Naive thymus-derived CD8-positive, alpha-beta T cell (primary cell): ENCODE data around the gene CHN2. TPM values are rescaled to one million over a fixed set of nuclear protein-coding genes. Genes with fewer than 3 reads are reported as not detected.

ENCODE experiments used
- ATAC-seq, 2 donors: fragments of 150-1000 bp; cut with Tn5 transposase in 1 of 2; sonication (Bioruptor Pico), chemical (Tn5 transposase) in 1 of 2; 1 replicate in 1 of 2; 2 replicates in 1 of 2; pipeline ENCODE4 v1.10.0; 2021; ENCODE audit warnings: mild to moderate bottlenecking in 2 of 2, moderate library complexity in 2 of 2
- POLR2A ChIA-PET: fragments of 350-600 bp; sonication (Branson Sonifier 250); formaldehyde crosslinking; loops from one replicate; lab custom pipeline; 2021; ENCODE audit warnings: antibody characterized with exemption; lab: Charles Lee
- DNase-seq, 10 donors: peaks; one replicate each; pipeline versions ENCODE4 v3.0.0 to v3.0.0-alpha.2; 2020 to 2022
- H3K27ac Mint-ChIP-seq, 10 donors: one replicate each; pipeline ENCODE4 v1.8.0; 2020 to 2022; ENCODE audit warnings: mild to moderate bottlenecking in 10 of 10, mixed read lengths in 10 of 10, moderate library complexity in 4 of 10, inconsistent platforms in 1 of 10
- H3K27me3 Mint-ChIP-seq, 5 donors: one replicate each; pipeline ENCODE4 v1.8.0; 2021 to 2022; ENCODE audit warnings: mixed read lengths in 5 of 5
- H3K36me3 Mint-ChIP-seq, 3 donors: one replicate each; pipeline ENCODE4 v1.8.0; 2020 to 2022; ENCODE audit warnings: mixed read lengths in 3 of 3, mild to moderate bottlenecking in 2 of 3, inconsistent platforms in 1 of 3
- H3K4me1 Mint-ChIP-seq, 4 donors: one replicate each; pipeline ENCODE4 v1.8.0; 2021 to 2022; ENCODE audit warnings: mixed read lengths in 4 of 4
- H3K4me3 Mint-ChIP-seq, 10 donors: one replicate each; pipeline ENCODE4 v1.8.0; 2020 to 2022; ENCODE audit warnings: mild to moderate bottlenecking in 10 of 10, mixed read lengths in 10 of 10, moderate library complexity in 6 of 10, inconsistent platforms in 1 of 10
- H3K9me3 Mint-ChIP-seq, 9 donors: one replicate each; pipeline ENCODE4 v1.8.0; 2020 to 2022; ENCODE audit warnings: mixed read lengths in 9 of 9, mild to moderate bottlenecking in 3 of 9, inconsistent platforms in 1 of 9, moderate library complexity in 1 of 9
- polyA plus RNA-seq, 3 donors: library from polyadenylated mRNA; unstranded; fragments of 300-500 nt; fragmentation: Illumina TruSeq; gene quantifications; one replicate each; pipeline ENCODE4 v1.2.3, GENCODE V29; 2021
- total RNA-seq, 8 experiments: library from RNA in 2 of 8; stranded (reverse) in 2 of 8; gene quantifications; one replicate each; pipeline ENCODE4 v1.2.3 and lab custom pipeline; 2021 to 2026

The CHN2 gene
- total and polyA plus RNA-seq, 5 experiments from 2014 or later = 0.90 to 11.1 (median 1.5) TPM

- Mint-ChIP-seq H3K36me3 (no peaks in the 10 kb centered on the region), H3K9me3 (peaks cover 0 to 3% (median 0%) of the 10 kb centered on the region in 9 donors), H3K4me3 (no peak overlapping the region), H3K27me3 (peaks cover 0 to 3% (median 1%) of the 10 kb centered on the region in 5 donors), H3K27ac (no peak overlapping the region), H3K4me1 (peaks cover 0 to 42% (median 9%) of the 10 kb centered on the region in 4 donors)
- DNase-seq (peak in 3 of 10 donors; percentile 1 to 33 (median 30)), ATAC-seq (peak; percentile 44 to 64)
- POLR2A ChIA-PET = no interaction called here
Measured at GRCh38 chr7:29285444-29285793, 90.8 kb downstream of the CHN2 start.

- DNase-seq = no peak
- no peak for ATAC-seq
- POLR2A ChIA-PET = no interaction called here
- Mint-ChIP-seq H3K36me3 (no peaks in the 10 kb centered on the region), H3K9me3 (peaks cover 0 to 3% (median 0%) of the 10 kb centered on the region in 9 donors), H3K27ac (no peak overlapping the region), H3K4me1 (peaks cover 0 to 42% (median 9%) of the 10 kb centered on the region in 4 donors), H3K4me3 (no peak overlapping the region), H3K27me3 (peaks cover 0 to 3% (median 1%) of the 10 kb centered on the region in 5 donors)
Measured at GRCh38 chr7:29285861-29286260, 91.3 kb downstream of the CHN2 start.

GRCh38 chr7:29287366-29287765 lies 92.8 kb downstream of the CHN2 start:
- ATAC-seq = no peak
- Mint-ChIP-seq H3K9me3 (peaks cover 0 to 3% (median 0%) of the 10 kb centered on the region in 9 donors), H3K27ac (no peak overlapping the region), H3K4me1 (peaks cover 0 to 42% (median 9%) of the 10 kb centered on the region in 4 donors), H3K4me3 (no peak overlapping the region), H3K36me3 (no peaks in the 10 kb centered on the region), H3K27me3 (peaks cover 0 to 3% (median 1%) of the 10 kb centered on the region in 5 donors)
- POLR2A ChIA-PET = no interaction called here
- DNase-seq = no peak

- H3K9me3 Mint-ChIP-seq = peaks cover 0 to 3% (median 0%) of the 10 kb centered on the region in 9 donors
- H3K27me3 Mint-ChIP-seq = peaks cover 0 to 5% (median 1%) of the 10 kb centered on the region in 5 donors
- H3K4me3 Mint-ChIP-seq = no peak overlapping the region
- H3K4me1 Mint-ChIP-seq = peaks cover 0 to 38% (median 9%) of the 10 kb centered on the region in 4 donors
- DNase-seq (no peak), ATAC-seq (no peak)
- H3K27ac Mint-ChIP-seq = peak overlapping the region in 1 of 10 donors; percentile 49
- POLR2A ChIA-PET = no interaction called here
- no peaks in the 10 kb centered on the region for H3K36me3 Mint-ChIP-seq
Measured at GRCh38 chr7:29288181-29289091, 93.9 kb downstream of the CHN2 start.

GRCh38 chr7:29289156-29290021 lies 94.8 kb downstream of the CHN2 start:
- ATAC-seq (no peak), DNase-seq (no peak)
- Mint-ChIP-seq H3K27me3 (peaks cover 0 to 7% (median 0%) of the 10 kb centered on the region in 5 donors), H3K4me3 (no peak overlapping the region), H3K4me1 (peaks cover 0 to 38% (median 9%) of the 10 kb centered on the region in 4 donors), H3K27ac (no peak overlapping the region), H3K36me3 (no peaks in the 10 kb centered on the region), H3K9me3 (peaks cover 0 to 3% (median 0%) of the 10 kb centered on the region in 9 donors)
- POLR2A ChIA-PET = no interaction called here

- peaks cover 0 to 3% (median 0%) of the 10 kb centered on the region in 9 donors for H3K9me3 Mint-ChIP-seq
- no peaks in the 10 kb centered on the region for H3K36me3 Mint-ChIP-seq
- H3K27ac Mint-ChIP-seq = no peak overlapping the region
- no peak for DNase-seq
- peaks cover 0 to 26% (median under 1%) of the 10 kb centered on the region in 4 donors for H3K4me1 Mint-ChIP-seq
- H3K27me3 Mint-ChIP-seq = peaks cover 0 to 7% (median 0%) of the 10 kb centered on the region in 5 donors
- no peak for ATAC-seq
- no peak overlapping the region for H3K4me3 Mint-ChIP-seq
- POLR2A ChIA-PET = no interaction called here
Measured at GRCh38 chr7:29290829-29291228, 96.3 kb downstream of the CHN2 start.

- Mint-ChIP-seq H3K9me3 (peaks cover 0 to 3% (median 0%) of the 10 kb centered on the region in 9 donors), H3K4me3 (no peak overlapping the region), H3K36me3 (no peaks in the 10 kb centered on the region), H3K27me3 (peaks cover 0 to 7% (median 0%) of the 10 kb centered on the region in 5 donors), H3K27ac (no peak overlapping the region), H3K4me1 (peaks cover 0 to 15% (median 0%) of the 10 kb centered on the region in 4 donors)
- no peak for DNase-seq
- POLR2A ChIA-PET = no interaction called here
- ATAC-seq = no peak
Measured at GRCh38 chr7:29291723-29292618, 97.4 kb downstream of the CHN2 start.

GRCh38 chr7:29292886-29293658 lies 98.5 kb downstream of the CHN2 start:
- no peak overlapping the region for H3K4me3 Mint-ChIP-seq
- peaks cover 0 to 8% (median 0%) of the 10 kb centered on the region in 4 donors for H3K4me1 Mint-ChIP-seq
- POLR2A ChIA-PET = no interaction called here
- no peak for ATAC-seq
- peaks cover 0 to 7% (median 0%) of the 10 kb centered on the region in 5 donors for H3K27me3 Mint-ChIP-seq
- no peak for DNase-seq
- H3K27ac Mint-ChIP-seq = no peak overlapping the region
- H3K9me3 Mint-ChIP-seq = peaks cover 0 to 3% (median 0%) of the 10 kb centered on the region in 9 donors
- H3K36me3 Mint-ChIP-seq = no peaks in the 10 kb centered on the region

GRCh38 chr7:29296421-29296820 lies 101.8 kb downstream of the CHN2 start:
- Mint-ChIP-seq H3K4me1 (no peaks in the 10 kb centered on the region), H3K4me3 (no peak overlapping the region), H3K36me3 (no peaks in the 10 kb centered on the region), H3K27ac (no peak overlapping the region), H3K27me3 (peaks cover 0 to 3% (median 0%) of the 10 kb centered on the region in 5 donors), H3K9me3 (no peaks in the 10 kb centered on the region)
- POLR2A ChIA-PET = no interaction called here
- DNase-seq (no peak), ATAC-seq (no peak)

- H3K4me3 Mint-ChIP-seq = no peak overlapping the region
- ATAC-seq = no peak
Measured at GRCh38 chr7:29297194-29297890, 102.8 kb downstream of the CHN2 start.

GRCh38 chr7:29299086-29299485 lies 104.5 kb downstream of the CHN2 start:
- POLR2A ChIA-PET = no interaction called here
- Mint-ChIP-seq H3K27me3 (peaks cover 0 to 10% (median 0%) of the 10 kb centered on the region in 5 donors), H3K27ac (no peak overlapping the region), H3K9me3 (no peaks in the 10 kb centered on the region), H3K4me3 (no peak overlapping the region), H3K4me1 (peaks cover 0 to 4% (median 0%) of the 10 kb centered on the region in 4 donors), H3K36me3 (no peaks in the 10 kb centered on the region)
- DNase-seq = no peak
- no peak for ATAC-seq

More at GRCh38 chr7:29297194-29297890, 102.8 kb downstream of the CHN2 start:
- Mint-ChIP-seq H3K27me3 (peaks cover 0 to 7% (median 0%) of the 10 kb centered on the region in 5 donors), H3K4me1 (peaks cover 0 to 4% (median 0%) of the 10 kb centered on the region in 4 donors), H3K9me3 (no peaks in the 10 kb centered on the region), H3K36me3 (no peaks in the 10 kb centered on the region), H3K27ac (no peak overlapping the region)
- POLR2A ChIA-PET = no interaction called here
- no peak for DNase-seq
